A673 (cell line): ENCODE measurements around the gene VPS4A.

ENCODE experiments used
- CTCF ChIP-seq: fragments of 300-800, 200-600 bp; sonication (generic); conservative IDR thresholded peaks from 2 replicates; pipeline ENCODE4 v1.5.1; 2017; ENCODE audit warnings: low read depth, mild to moderate bottlenecking, antibody characterized with exemption, low read length, moderate library complexity, mixed read lengths
- EZH2 ChIP-seq: fragments of 200-600 bp; sonication (generic); IDR thresholded peaks from 2 replicates; pipeline ENCODE4 v1.6.1; 2017; ENCODE audit warnings: borderline replicate concordance, low read depth, mild to moderate bottlenecking, mixed read lengths, antibody characterized with exemption, low read length; ENCODE audit not compliant: poor library complexity, severe bottlenecking

- TF ChIP-seq CTCF (no peak), EZH2 (no peak)
These were observed 36.4 kb upstream of the VPS4A start for GRCh38 chr16:69274699-69275235.
